HG03095 (cell line): ENCODE results near the gene DENND4C.
"Not testable (repeated sequence)": the region's sequence is repeated elsewhere in the genome, so short reads cannot be mapped to it uniquely, and the experiment has no call there.

Experiments used
- ATAC-seq: cut with Tn5 transposase; IDR thresholded peaks from one replicate; pipeline ENCODE4 v1.9.1; 2021; ENCODE audit warnings: moderate library complexity; ENCODE audit not compliant: unreplicated experiment

The DENND4C gene

DNA sequence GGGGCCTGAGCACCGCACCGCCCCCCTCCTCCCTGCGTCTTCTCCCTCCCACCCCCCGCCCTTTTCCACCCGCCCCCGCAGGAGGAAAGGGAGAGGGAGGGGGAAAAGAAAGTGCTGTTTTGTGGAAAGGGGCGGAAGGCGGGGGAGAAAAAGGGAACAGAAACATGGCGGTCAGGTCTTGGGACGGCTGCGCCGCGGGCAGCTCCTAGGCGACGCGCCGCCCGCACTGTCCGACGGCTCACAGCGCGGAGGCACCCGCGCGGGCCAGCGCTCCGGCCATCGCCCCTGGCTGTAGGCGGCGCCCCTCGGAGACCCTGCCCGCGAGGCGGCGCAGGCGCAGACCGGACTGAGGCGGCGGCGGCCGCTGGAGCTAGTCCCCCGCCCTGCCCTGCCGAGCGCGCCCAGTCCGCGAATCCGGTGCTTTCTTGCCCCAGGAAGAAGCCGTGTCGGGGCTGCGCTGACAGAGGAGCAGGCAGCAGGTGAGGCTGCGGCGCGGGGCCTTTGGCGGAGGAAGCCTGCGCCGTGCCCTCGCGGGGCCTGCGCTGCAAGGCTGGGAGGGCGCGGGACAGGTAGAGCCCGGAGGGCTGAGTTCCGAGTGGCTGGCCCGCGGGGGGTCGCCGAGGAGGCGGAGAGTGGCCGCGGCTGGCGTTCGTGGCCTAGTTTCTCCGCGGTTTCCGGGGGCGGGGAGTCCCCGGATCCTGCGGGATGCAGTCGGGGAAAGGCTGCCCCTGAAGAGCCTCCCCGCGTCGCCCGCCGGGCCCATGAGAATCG is at the start of gene DENND4C:
TSS of gene DENND4C (plus strand) at position 339 of the 771 bp plus-strand sequence. CDS start 45,482 bp downstream, outside the sequence.
- peak; percentile 67 for ATAC-seq

DNA sequence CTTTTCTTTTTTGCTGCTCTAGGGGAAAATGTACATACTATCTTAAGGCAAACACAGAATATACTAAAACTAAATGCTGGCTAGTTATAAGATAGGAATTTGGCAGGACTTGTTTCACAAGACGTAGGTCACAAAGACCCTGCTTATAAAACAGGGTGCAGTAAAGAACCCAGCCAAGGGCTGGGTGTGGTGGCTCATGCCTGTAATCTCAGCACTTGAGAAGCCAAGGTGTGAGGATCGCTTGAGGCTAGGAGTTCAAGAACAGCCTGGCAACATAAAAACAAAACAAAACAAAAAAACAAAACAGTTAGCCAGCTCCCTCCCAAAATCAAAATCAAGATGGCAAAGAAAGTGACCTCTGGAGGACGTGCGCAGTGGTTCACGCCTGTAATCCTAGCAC is 49.5 kb upstream of the DENND4C start:
- no peak for ATAC-seq

DNA sequence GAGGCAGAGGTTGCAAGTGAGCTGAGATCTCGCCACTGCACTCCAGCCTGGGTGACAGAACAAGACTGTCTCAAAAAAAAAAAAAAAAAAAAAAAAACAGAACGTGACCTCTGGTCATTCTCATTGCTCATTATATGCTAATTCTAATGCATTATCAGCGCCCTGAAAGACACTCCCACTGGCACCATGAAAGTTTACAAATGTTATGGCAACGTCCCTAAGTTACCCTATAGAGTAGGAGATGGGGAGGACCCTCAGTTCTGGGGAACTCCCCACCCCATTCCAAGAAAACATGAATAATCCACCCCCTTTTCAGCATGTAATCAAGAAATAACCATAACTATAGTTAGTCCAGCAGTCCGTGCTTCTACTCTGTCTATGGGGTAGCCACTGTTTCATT is 48.9 kb upstream of the DENND4C start:
- no peak for ATAC-seq

DNA sequence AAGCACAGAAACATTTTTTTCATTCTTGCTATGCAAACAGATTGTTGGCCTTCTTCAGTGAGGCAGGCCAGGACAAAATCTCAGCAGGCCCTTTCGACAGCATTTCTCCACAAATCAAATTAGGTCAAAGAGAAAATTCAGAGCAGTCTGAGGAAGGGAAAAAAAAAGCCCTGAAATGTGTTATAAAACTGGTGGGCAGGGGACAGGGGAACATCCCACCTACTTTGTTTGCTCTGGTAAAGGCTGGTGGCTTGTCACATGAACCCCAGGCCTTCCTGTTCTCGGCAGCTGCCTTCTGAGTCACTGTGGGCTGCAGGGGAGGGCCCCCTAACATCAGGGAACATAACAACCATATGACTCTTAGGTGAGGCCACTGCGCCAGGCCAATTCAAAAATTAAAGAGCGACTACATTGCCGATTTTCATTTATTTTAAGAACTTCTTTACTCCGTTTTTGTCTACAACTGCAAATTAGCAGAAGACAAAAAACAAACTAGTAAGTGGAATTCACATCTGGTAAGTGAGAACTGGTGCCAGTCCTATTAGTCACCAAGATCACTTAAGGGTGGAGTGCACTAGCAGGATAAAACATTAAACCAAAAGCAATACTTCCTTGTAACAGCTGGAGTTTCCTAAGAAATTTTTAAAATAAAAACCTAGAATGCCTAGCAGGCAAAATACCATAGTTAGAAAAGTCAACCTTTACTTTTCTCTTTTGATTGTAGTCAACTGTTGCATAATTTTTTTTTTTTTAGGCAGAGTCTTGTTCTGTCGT is 46.2 kb upstream of the DENND4C start:
- ATAC-seq, result peak; percentile 100

DNA sequence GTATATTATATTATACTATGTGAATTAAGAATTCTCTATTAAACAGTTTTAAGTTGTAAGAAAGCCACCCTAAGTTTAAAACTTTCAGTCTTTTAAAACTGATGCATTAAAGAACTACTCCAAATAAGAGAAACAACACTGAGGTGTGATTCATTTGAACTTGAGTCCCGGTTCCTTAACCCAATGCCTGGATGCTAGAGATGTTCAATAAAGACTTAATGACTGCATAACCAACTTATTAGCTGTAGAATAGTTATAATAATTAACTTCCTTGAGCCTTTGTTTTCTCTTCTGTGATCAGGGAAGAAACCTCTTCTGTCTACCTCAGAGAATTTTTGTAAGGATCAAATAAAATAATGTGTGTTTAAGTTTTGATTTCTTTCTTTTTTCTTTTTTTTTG is 45.3 kb upstream of the DENND4C start:
- ATAC-seq, result no peak

DNA sequence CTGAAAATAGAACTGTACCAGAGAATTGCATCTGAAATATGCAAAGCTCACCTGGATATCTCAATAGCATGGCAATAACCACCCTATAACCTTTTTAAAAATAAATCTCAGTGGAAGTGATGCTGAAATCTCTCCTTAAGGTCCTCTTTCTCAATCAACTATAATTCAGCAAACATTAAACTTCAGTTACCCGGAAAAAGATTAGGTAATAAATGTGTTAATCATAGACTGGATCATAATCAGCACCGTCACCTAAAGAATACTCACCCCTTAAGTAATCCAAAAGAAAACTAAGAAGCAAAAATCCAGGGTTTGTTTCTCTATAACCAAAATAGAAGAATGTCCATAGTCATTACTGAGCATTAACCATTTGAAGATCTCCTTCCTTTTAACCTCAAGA is 44.3 kb upstream of the DENND4C start:
- no peak for ATAC-seq

DNA sequence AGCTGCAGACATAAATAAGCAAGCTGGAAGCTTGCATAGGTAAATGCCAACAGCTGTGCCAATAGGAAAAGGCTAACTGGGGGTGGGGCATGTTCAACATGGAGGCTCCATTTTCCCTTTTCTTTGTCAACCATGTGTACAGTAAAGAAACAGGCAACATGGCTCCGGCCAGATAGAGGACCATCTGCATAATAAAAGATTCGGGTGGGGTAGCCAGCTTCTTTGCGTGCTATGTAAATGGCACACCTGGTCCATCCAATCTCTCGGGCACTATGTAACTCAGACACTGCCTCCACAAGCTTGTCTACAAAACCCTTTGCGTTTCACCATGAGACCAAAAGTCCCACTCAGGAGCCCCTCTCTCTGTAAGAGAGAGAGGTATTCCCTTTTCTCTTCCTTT is 41.7 kb upstream of the DENND4C start:
- ATAC-seq, result no peak

DNA sequence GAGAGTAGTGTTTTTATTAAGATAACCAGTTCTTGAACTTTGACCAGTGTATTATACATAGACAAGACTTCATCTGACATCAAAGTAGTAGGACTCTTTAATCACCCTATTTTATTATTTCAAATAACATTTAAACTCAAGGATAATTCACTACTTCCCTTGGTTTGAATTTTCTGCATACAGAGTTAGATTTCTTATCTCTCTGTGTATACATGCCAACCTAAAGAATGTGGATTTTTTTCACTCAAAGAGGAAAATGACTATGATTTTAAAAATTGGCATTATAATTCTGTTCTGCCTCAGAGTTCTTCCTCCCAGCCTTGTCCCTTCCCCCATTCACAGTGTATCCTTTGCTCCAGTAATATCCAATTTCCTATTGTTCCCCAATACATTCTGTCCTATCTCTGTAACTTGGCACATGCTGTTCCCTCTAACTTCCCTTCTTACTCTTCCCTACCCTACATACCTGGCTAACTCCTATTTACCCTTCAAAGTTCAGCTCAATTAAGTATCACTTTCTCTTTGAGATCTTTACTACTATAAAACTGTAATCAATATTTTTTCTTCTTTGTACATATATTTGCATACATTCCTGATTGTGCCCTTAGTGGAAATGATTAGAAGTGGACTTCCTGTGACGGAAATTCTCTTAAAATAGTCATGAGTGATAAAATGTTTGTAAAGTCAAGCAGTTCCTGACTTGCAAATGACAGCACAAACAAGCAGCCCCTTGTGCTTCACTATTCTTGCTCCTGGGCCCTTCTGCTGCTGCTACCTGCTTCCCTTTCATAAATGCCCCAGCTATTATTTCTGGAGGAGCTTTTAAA is 38.1 kb upstream of the DENND4C start:
- no peak for ATAC-seq

DNA sequence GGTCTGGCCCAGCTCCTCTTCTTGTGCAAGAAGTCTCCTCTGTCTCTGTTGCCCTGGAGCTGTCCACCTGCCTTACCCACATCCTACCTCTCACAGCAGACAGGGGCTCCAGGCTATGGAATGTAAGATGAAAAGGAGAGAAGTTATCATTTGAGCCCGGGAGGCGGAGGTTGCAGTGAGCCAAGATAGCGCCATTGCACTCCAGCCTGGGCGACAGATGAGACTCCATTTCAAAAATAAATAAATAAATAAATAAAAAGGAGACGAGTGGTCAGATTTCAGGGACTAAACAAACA is 37.5 kb upstream of the DENND4C start:
- ATAC-seq, result no peak

DNA sequence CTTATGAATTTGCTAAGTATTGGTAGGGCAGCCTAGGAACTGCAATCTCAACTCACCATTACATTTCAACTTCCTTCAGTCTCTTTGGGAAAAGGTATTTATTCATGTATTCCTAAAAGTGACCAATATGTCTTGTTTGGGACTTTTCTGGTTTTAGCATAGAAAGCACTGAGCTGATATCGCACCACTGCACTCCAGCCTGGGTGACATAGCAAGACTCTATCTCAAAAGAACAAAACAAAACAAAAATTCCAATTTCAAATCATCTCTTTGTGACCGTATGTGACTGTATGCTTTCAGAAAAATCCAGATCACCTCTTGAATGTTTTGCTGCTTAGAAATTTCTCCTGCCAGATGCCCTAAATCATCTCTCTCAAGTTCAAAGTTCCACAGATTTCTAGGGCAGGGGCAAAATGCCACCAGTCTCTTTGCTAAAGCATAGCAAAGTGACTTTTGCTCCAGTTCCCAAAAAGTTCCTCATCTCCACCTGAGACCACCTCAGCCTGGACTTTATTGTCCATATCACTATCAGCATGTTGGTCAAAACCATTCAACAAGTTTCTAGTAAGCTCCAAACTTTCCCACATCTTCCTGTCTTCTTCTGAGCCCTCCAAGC is 37.0 kb upstream of the DENND4C start:
- ATAC-seq, result not testable (repeated sequence)

DNA sequence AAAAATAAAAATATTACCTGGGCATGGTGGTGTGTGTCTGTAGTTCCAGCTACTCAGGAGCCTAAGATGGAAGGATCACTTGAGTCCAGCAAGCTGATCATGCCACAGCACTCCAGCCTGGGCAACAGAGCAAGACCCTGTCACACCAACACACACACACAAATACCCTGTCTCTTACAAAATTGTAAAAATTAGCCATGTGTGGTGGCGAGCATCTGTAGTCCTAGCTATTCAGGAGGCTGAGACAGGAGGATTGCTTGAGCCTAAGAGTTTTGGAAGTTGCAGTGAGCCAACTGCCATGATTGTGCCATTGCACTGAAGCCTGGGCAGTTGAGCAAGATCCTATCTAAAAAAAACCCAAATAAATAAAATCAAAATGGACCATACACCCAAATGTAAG is 32.1 kb upstream of the DENND4C start:
- no peak for ATAC-seq

DNA sequence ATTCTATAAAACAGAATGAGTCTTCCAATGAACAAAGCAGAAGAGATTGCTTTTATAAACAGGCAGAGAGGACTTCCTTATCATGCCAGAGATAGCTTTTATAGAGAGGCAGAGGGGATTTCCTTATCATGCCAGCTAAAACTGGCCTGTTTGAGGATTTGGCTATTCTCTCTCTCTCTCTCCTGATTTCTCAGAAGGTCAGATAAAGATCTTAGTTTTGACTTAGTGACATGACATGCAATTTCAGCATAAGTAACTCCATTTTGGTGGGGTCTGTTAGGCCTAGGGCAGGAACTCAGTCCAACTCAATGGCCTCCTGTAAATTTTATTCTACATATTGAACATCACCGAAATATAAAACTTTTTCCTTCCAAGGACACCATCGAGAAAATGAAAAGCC is 31.5 kb upstream of the DENND4C start:
- ATAC-seq, result no peak

DNA sequence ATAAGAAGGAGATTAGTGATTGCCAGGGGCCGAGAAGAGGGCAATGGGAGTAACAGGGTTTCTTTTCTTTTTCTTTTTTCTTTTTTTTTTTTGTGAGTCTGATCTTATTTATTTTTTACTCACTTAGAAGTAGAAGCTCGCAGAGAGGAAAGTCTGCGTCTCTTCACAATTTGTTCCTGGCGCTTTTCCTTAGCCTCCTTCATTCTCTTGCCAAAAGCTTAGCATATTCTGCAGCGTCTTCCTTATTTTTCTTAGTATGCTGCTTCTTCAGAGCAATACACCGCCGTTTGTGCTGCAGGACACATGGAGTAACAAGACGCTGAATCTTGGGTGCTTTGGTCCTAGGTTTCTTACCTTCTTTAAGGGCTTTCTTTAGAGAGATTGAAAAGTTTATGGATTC is 30.3 kb upstream of the DENND4C start:
- ATAC-seq, result no peak

DNA sequence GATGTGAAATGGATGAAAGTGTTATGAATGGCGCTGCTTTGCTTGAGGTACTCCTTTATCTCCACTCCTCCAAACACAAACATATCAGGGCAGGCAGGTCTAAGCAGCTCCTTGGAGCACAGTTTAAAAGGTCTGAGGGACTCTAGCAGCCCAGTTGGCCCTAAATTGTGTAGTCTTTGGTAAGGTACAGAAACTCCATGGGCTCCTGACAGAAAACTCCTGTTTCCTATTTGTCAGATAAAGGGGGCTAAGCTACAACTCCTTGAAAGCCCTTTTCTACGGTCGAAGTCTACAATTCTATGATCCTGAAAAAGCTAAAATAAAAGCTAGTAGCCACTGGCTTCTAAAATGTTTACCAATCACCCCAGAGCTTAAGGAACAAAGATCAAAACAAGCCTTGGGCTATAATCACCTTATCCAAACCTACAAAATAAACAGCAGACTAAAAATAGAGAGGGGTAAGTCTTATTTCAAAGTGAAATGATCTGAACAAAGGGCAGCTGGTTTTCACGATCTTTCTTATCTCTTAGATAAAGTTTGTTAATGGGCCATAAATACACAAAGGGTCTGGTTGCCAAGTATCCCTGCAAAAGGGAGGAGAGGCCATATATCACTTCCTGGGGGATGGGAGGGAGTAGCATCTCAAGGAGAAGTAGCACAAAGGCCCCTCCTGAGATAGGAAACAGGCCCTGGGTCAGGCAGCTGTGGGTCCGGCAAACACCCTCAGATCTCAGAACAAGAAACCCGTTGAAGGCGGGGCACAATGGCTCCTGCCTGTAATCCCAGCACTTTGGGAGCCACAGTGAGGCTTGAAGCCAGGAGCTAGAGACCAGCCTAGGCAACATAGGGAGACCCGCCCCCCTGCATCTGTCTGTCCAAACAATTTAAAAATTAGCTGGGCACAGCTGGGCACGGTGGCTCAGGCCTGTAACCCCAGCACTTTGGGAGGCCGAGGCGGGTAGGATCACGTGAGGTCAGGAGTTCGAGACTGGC is 28.3 kb upstream of the DENND4C start:
- no peak for ATAC-seq

DNA sequence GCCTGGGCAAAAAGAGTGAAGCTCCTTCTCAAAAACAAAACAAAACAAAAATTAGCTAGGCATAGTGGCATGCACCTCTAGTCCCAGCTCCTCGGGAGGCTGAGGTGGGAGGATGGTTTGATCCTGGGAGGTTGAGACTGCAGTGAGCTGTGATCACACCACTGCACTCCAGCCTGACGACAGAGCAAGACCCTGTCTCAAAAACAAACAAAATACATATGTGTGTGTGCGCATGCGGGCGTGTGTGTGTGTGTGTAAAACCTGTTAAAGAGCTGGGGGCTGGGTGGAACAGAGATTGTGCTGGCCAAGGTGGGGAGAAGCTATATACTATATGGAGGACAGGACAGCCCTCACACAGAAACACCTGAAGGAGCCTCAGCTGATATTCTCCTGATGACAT is 27.4 kb upstream of the DENND4C start:
- ATAC-seq, result no peak

DNA sequence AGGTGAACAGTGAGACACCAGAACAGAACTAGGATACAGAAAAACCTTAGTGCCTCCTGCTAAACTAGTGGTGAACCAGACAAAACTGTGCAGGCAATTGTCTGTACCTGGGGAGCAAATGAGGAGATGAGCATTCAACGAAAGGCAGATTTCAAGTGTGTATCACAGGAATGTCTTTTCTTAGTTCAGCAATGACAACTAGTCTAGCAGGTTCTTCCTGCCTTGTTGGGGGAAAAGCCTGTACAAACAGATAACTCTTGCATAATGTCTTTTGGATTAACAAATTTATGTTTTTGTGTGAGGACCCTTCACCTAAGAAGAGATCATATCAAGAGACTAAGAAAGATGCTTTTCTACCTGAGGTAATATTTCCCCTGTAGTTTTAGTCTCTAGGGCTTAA is 21.8 kb upstream of the DENND4C start:
- no peak for ATAC-seq

DNA sequence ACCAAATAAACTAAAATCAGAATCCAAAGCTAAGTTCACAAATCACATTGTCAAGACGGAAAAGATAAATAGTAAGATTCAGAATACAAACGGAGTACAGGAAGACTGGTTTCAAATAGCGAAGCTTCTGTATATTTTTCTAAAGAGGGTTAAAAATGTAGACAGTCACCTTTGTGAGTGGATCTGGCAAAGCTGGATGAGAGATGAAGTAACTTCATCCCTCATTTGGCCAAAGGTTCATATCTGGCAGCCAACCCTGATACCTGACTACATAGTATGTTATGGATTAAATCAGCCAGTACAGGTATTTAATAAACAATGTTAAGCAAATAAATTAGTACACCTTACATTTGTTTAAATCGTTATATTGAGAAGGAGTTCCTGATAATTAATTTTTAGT is 21.3 kb upstream of the DENND4C start:
- no peak for ATAC-seq

DNA sequence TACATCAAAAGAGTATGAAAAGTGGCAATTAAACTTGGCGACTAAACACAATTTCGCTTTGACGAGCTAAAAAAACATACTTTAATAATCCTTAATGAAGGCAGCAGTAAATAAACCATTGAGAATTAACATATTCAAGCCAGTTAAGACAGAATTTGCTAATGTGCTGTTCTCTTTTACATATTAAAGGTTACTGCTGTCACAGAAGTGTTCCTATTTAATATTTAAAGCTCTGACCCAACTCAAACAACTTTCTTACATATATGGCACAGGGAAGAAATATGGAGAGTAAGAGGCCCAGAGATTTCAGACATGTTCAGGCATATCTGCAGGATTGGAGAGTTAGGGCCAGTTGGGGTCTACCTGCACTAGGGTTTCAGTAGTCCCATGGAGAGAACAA is 16.7 kb upstream of the DENND4C start:
- no peak for ATAC-seq

DNA sequence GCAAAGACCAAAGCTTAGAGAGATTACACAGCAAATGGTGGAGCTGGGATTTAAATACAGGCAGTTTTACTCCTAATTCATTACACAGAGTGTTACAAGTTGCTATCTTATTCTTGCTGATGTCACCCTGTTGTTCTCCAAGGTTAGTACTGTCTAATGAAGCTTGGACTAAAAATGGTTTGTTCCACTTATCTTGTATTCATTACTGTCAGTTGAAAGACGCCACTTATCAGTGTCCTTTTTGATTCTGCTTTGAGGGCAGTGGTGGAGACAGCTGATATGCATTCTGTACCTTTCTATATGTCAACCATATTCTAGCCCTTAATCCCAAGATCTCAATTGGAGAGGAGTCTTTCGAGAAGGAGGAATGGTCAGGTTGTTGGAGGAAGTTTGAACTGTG is 14.0 kb upstream of the DENND4C start:
- ATAC-seq, result no peak

DNA sequence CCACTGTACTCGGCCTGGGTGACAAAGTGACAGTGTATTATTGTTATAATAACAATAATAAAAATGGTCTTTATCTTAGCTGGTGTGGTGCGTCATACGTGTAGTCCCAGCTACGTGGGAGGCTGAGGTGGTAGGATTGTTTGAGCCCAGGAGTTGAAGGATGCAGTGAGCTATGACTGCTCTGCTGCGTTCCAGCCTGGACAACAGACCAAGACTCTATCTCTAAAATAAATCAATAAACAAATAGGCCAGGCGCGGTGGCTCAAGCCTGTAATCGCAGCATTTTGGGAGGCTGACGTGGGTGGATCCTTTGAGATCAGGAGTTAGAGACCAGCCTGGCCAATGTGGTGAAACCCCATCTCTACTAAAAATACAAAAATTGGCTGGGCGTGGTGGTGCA is 9.2 kb upstream of the DENND4C start:
- ATAC-seq, result no peak
